Astrocyte of the spinal cord (primary cell): Measurements from ENCODE around the gene ATXN1.
A peak's percentile ranks its signal among the peaks of the same experiment; 100 is the strongest.

Experiments used
- DNase-seq: peaks from one replicate; pipeline ENCODE4 v3.0.0; 2011; ENCODE audit warnings: low read depth, low spot score
- H3K4me3 ChIP-seq: 2 replicates; pipeline ENCODE4 v1.5.1; 2011; ENCODE audit warnings: low read depth, mild to moderate bottlenecking, low read length, moderate library complexity
- CTCF ChIP-seq: IDR thresholded peaks from 2 replicates; pipeline ENCODE4 v1.5.1; 2012; ENCODE audit warnings: low read depth, mild to moderate bottlenecking, low read length, inconsistent platforms
- in situ Hi-C: cut with HindIII; loops from 2 replicates; pipeline ENCODE4 v1.10.0; 2017; ENCODE audit warnings: low sequenced_read_pairs

ATXN1 gene

GRCh38 chr6:16676978-16677377 lies 84.3 kb downstream of the ATXN1 start:
- no peak overlapping the region for H3K4me3 ChIP-seq
- in situ Hi-C loops: no loop called here
- DNase-seq: peak; percentile 68
- TF ChIP-seq CTCF: no peak

- no peak for DNase-seq
- H3K4me3 ChIP-seq: no peak overlapping the region
- in situ Hi-C loops: no loop called here
- TF ChIP-seq CTCF: no peak
Measured at GRCh38 chr6:16676376-16676775, 84.9 kb downstream of the ATXN1 start.

GRCh38 chr6:16674801-16675392 lies 86.4 kb downstream of the ATXN1 start:
- TF ChIP-seq CTCF: no peak
- in situ Hi-C loops: no loop called here
- DNase-seq: peak; percentile 61
- H3K4me3 ChIP-seq: no peak overlapping the region

- no peak overlapping the region for H3K4me3 ChIP-seq
- in situ Hi-C loops: no loop called here
- no peak for TF ChIP-seq CTCF
- DNase-seq: no peak
Measured at GRCh38 chr6:16673011-16673797, 88.1 kb downstream of the ATXN1 start.

GRCh38 chr6:16671302-16672289 lies 89.7 kb downstream of the ATXN1 start:
- in situ Hi-C loops: no loop called here
- H3K4me3 ChIP-seq: no peak overlapping the region
- TF ChIP-seq CTCF: no peak
- DNase-seq: no peak

GRCh38 chr6:16670617-16671051 lies 90.6 kb downstream of the ATXN1 start:
- no peak for TF ChIP-seq CTCF

More at GRCh38 chr6:16670617-16671051, 90.6 kb downstream of the ATXN1 start:
- in situ Hi-C loops: no loop called here
- no peak for DNase-seq
- H3K4me3 ChIP-seq: no peak overlapping the region
